Measurements from ENCODE around the gene CLP1. TPM values are rescaled to one million over a fixed set of nuclear protein-coding genes. Genes with fewer than 3 reads are reported as not detected.

The CLP1 gene
- total and polyA plus RNA-seq, 7 experiments from 2014 or later, result 10.1 to 18.5 (median 13.3) TPM

GRCh38 chr11:57633394-57634070, 24.0 kb upstream of the CLP1 start:
- Mint-ChIP-seq H3K27ac (no peak overlapping the region), H3K27me3 (peaks cover 9 to 53% (median 32%) of the 10 kb centered on the region in 5 donors), H3K4me1 (peaks cover 0 to 8% (median 2%) of the 10 kb centered on the region in 7 donors), H3K9me3 (no peaks in the 10 kb centered on the region), H3K36me3 (no peaks in the 10 kb centered on the region), H3K4me3 (no peak overlapping the region)
- no peaks in the 10 kb centered on the region for H3K27me3 ChIP-seq (ENCODE audit: control insufficient read depth in 2 of 2, insufficient read depth in 2 of 2, low read length in 2 of 2)
- POLR2A ChIA-PET, result no interaction called here
- no peak overlapping the region for H3K27ac ChIP-seq (ENCODE audit: low read depth, low read length)
- ATAC-seq (no peak), DNase-seq (no peak)
- H3K9me3 ChIP-seq (ENCODE audit: control insufficient read depth in 2 of 3, low read length in 3 of 3), result no peaks in the 10 kb centered on the region
- peaks cover 0 to 8% of the 10 kb centered on the region in 2 donors for H3K4me1 ChIP-seq (ENCODE audit: control insufficient read depth in 2 of 2, insufficient read depth in 2 of 2, low read length in 2 of 2)
- no peak overlapping the region for H3K4me3 ChIP-seq (ENCODE audit: low read length)
- intact Hi-C loops (cut with micrococcal nuclease), result no loop called here
- no peaks in the 10 kb centered on the region for H3K36me3 ChIP-seq (ENCODE audit: control insufficient read depth in 2 of 3, insufficient read depth in 3 of 3, low read length in 3 of 3)
- CTCF ChIA-PET, result no interaction called here

- no peaks in the 10 kb centered on the region for H3K9me3 Mint-ChIP-seq
- H3K36me3 Mint-ChIP-seq, result no peaks in the 10 kb centered on the region
- ChIA-PET CTCF (no interaction called here), POLR2A (no interaction called here)
- no peak overlapping the region for H3K27ac Mint-ChIP-seq
- Histone ChIP-seq H3K27me3 (ENCODE audit: control insufficient read depth in 2 of 2, insufficient read depth in 2 of 2, low read length in 2 of 2) (no peaks in the 10 kb centered on the region), H3K4me1 (ENCODE audit: control insufficient read depth in 2 of 2, insufficient read depth in 2 of 2, low read length in 2 of 2) (peaks cover 0 to 8% of the 10 kb centered on the region in 2 donors), H3K4me3 (ENCODE audit: low read length) (no peak overlapping the region), H3K27ac (ENCODE audit: low read depth, low read length) (no peak overlapping the region), H3K9me3 (ENCODE audit: control insufficient read depth in 2 of 3, low read length in 3 of 3) (no peaks in the 10 kb centered on the region), H3K36me3 (ENCODE audit: control insufficient read depth in 2 of 3, insufficient read depth in 3 of 3, low read length in 3 of 3) (no peaks in the 10 kb centered on the region)
- ATAC-seq (no peak), DNase-seq (no peak)
- no peak overlapping the region for H3K4me3 Mint-ChIP-seq
- intact Hi-C loops (cut with micrococcal nuclease), result no loop called here
- H3K27me3 Mint-ChIP-seq, result peaks cover 9 to 51% (median 37%) of the 10 kb centered on the region in 5 donors
- peaks cover 4 to 15% (median 8%) of the 10 kb centered on the region in 7 donors for H3K4me1 Mint-ChIP-seq
Measured at GRCh38 chr11:57634311-57634710, 23.3 kb upstream of the CLP1 start.

GRCh38 chr11:57635246-57635645, 22.3 kb upstream of the CLP1 start:
- no peaks in the 10 kb centered on the region for H3K36me3 Mint-ChIP-seq
- no peak for DNase-seq
- CTCF ChIA-PET, result no interaction called here
- H3K27me3 Mint-ChIP-seq, result peaks cover 9 to 46% (median 37%) of the 10 kb centered on the region in 5 donors
- Histone ChIP-seq H3K4me1 (ENCODE audit: control insufficient read depth in 2 of 2, insufficient read depth in 2 of 2, low read length in 2 of 2) (peaks cover 3 to 8% of the 10 kb centered on the region in 2 donors), H3K36me3 (ENCODE audit: control insufficient read depth in 2 of 3, insufficient read depth in 3 of 3, low read length in 3 of 3) (no peaks in the 10 kb centered on the region), H3K4me3 (ENCODE audit: low read length) (no peak overlapping the region), H3K27ac (ENCODE audit: low read depth, low read length) (no peak overlapping the region), H3K27me3 (ENCODE audit: control insufficient read depth in 2 of 2, insufficient read depth in 2 of 2, low read length in 2 of 2) (no peaks in the 10 kb centered on the region), H3K9me3 (ENCODE audit: control insufficient read depth in 2 of 3, low read length in 3 of 3) (no peaks in the 10 kb centered on the region)
- no peak overlapping the region for H3K4me3 Mint-ChIP-seq
- H3K9me3 Mint-ChIP-seq, result no peaks in the 10 kb centered on the region
- intact Hi-C loops (cut with micrococcal nuclease), result no loop called here
- ATAC-seq, result no peak
- peaks cover 4 to 18% (median 13%) of the 10 kb centered on the region in 7 donors for H3K4me1 Mint-ChIP-seq
- H3K27ac Mint-ChIP-seq, result no peak overlapping the region
- POLR2A ChIA-PET, result no interaction called here

- Mint-ChIP-seq H3K36me3 (no peaks in the 10 kb centered on the region), H3K27me3 (peaks cover 9 to 37% (median 31%) of the 10 kb centered on the region in 5 donors), H3K4me3 (peak overlapping the region; percentile 62 to 99 (median 90)), H3K27ac (peak overlapping the region in 1 of 9 donors; percentile 71), H3K4me1 (peaks cover 10 to 29% (median 15%) of the 10 kb centered on the region in 7 donors), H3K9me3 (no peaks in the 10 kb centered on the region)
- H3K4me1 ChIP-seq (ENCODE audit: control insufficient read depth in 2 of 2, insufficient read depth in 2 of 2, low read length in 2 of 2), result peaks cover 3 to 8% of the 10 kb centered on the region in 2 donors
- POLR2A ChIA-PET, result no interaction called here
- H3K4me3 ChIP-seq (ENCODE audit: low read length), result no peak overlapping the region
- CTCF ChIA-PET, result interaction anchor here (0.6 to 1.4 kb wide), 2 partner anchors 29 to 144 kb away, joined by 3 read pairs; no protein-coding TSS in a partner anchor
- H3K27ac ChIP-seq (ENCODE audit: low read depth, low read length), result no peak overlapping the region
- H3K9me3 ChIP-seq (ENCODE audit: control insufficient read depth in 2 of 3, low read length in 3 of 3), result no peaks in the 10 kb centered on the region
- H3K36me3 ChIP-seq (ENCODE audit: control insufficient read depth in 2 of 3, insufficient read depth in 3 of 3, low read length in 3 of 3), result no peaks in the 10 kb centered on the region
- H3K27me3 ChIP-seq (ENCODE audit: control insufficient read depth in 2 of 2, insufficient read depth in 2 of 2, low read length in 2 of 2), result no peaks in the 10 kb centered on the region
- intact Hi-C loops (cut with micrococcal nuclease), result no loop called here
- ATAC-seq (no peak), DNase-seq (no peak)
Measured at GRCh38 chr11:57637626-57638004, 19.9 kb upstream of the CLP1 start.

GRCh38 chr11:57638005-57638781, 19.4 kb upstream of the CLP1 start:
- ChIA-PET CTCF (interaction anchor here (0.6 to 5.1 kb wide), 5 partner anchors 35 to 181 kb away, joined by 3 to 86 read pairs (median 3); partner anchors contain the start of gene UBE2L6), POLR2A (interaction anchor here (1.0 kb wide), 1 partner anchor 107 kb away, joined by 3 read pairs; no protein-coding TSS in a partner anchor)
- ATAC-seq, result peak; percentile 23
- Histone ChIP-seq H3K4me1 (ENCODE audit: control insufficient read depth in 2 of 2, insufficient read depth in 2 of 2, low read length in 2 of 2) (peaks cover 3 to 8% of the 10 kb centered on the region in 2 donors), H3K4me3 (ENCODE audit: low read length) (peak overlapping the region; percentile 69), H3K27ac (ENCODE audit: low read depth, low read length) (peak overlapping the region; percentile 33), H3K36me3 (ENCODE audit: control insufficient read depth in 2 of 3, insufficient read depth in 3 of 3, low read length in 3 of 3) (no peaks in the 10 kb centered on the region), H3K27me3 (ENCODE audit: control insufficient read depth in 2 of 2, insufficient read depth in 2 of 2, low read length in 2 of 2) (no peaks in the 10 kb centered on the region), H3K9me3 (ENCODE audit: control insufficient read depth in 2 of 3, low read length in 3 of 3) (no peaks in the 10 kb centered on the region)
- peak in 1 of 9 donors; percentile 16 for DNase-seq
- H3K27ac Mint-ChIP-seq, result peak overlapping the region in 5 of 9 donors; percentile 31 to 85 (median 41)
- H3K4me1 Mint-ChIP-seq, result peaks cover 10 to 29% (median 15%) of the 10 kb centered on the region in 7 donors
- intact Hi-C loops (cut with micrococcal nuclease), result no loop called here
- H3K27me3 Mint-ChIP-seq, result peaks cover 9 to 40% (median 31%) of the 10 kb centered on the region in 5 donors
- H3K9me3 Mint-ChIP-seq, result no peaks in the 10 kb centered on the region
- H3K4me3 Mint-ChIP-seq, result peak overlapping the region; percentile 88 to 99 (median 91)
- H3K36me3 Mint-ChIP-seq, result no peaks in the 10 kb centered on the region

- Histone ChIP-seq H3K9me3 (ENCODE audit: control insufficient read depth in 2 of 3, low read length in 3 of 3) (no peaks in the 10 kb centered on the region), H3K4me3 (ENCODE audit: low read length) (peak overlapping the region; percentile 69), H3K4me1 (ENCODE audit: control insufficient read depth in 2 of 2, insufficient read depth in 2 of 2, low read length in 2 of 2) (peaks cover 3 to 8% of the 10 kb centered on the region in 2 donors), H3K36me3 (ENCODE audit: control insufficient read depth in 2 of 3, insufficient read depth in 3 of 3, low read length in 3 of 3) (no peaks in the 10 kb centered on the region), H3K27me3 (ENCODE audit: control insufficient read depth in 2 of 2, insufficient read depth in 2 of 2, low read length in 2 of 2) (no peaks in the 10 kb centered on the region), H3K27ac (ENCODE audit: low read depth, low read length) (peak overlapping the region; percentile 33)
- ChIA-PET CTCF (interaction anchor here (0.6 to 5.1 kb wide), 7 partner anchors 34 to 181 kb away, joined by 3 to 86 read pairs (median 3); partner anchors contain the start of gene UBE2L6), POLR2A (interaction anchor here (1.0 kb wide), 2 partner anchors 71 to 107 kb away, joined by 3 to 8 read pairs; partner anchors contain the start of gene UBE2L6)
- no peaks in the 10 kb centered on the region for H3K36me3 Mint-ChIP-seq
- H3K9me3 Mint-ChIP-seq, result no peaks in the 10 kb centered on the region
- H3K27me3 Mint-ChIP-seq, result peaks cover 9 to 42% (median 25%) of the 10 kb centered on the region in 5 donors
- peaks cover 10 to 29% (median 15%) of the 10 kb centered on the region in 7 donors for H3K4me1 Mint-ChIP-seq
- H3K4me3 Mint-ChIP-seq, result peak overlapping the region; percentile 88 to 99 (median 91)
- DNase-seq (no peak), ATAC-seq (peak; percentile 27)
- H3K27ac Mint-ChIP-seq, result peak overlapping the region in 5 of 9 donors; percentile 31 to 82 (median 77)
- intact Hi-C loops (cut with micrococcal nuclease), result no loop called here
Measured at GRCh38 chr11:57638811-57639320, 18.7 kb upstream of the CLP1 start.

All from naive thymus-derived CD4-positive, alpha-beta T cell (primary cell).